Stimulated activated CD4-positive, alpha-beta T cell treated with anti-CD3 and anti-CD28 coated beads, Interleukin-4, amount 100 ng/mL, for 48 hours (primary cell): ENCODE results near the gene SPOPL.

ENCODE experiments used
- DNase-seq, 2 donors: peaks; one replicate each; pipeline ENCODE4 v3.0.0-alpha.2; 2020; ENCODE audit warnings: low read depth in 2 of 2

The SPOPL gene

DNA sequence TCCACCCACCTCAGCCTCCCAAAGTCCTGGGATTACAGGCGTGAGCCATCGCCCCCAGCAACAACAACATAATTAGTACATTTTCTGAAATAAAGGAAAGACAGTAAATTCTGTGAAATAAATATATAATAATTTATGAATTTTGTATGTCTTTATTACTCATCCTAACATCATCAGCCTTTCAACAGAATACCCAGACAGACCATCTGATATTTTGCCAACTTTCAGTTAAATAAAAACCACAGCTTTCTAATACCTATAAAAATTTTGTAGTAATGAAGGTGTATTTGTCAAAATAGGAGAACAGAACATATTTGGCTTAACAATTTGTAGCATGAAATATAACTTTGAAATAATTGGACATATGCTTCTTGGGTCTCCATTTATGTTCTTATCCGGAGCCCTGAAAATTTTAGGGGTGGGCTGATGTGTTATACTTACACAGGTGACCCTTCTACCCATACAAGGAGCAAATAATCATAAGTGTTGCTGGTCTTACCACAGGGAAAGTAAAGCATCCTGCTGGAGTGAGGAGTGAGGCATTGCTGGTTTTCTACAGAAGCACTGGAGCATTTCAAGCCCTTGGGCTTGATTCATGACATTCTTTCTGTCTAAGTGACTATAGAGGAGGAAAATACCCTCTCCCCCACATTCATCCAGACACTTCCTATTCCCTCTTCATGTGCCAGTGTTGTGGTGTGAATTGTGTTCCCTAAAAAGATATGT, 99.3 kb downstream of the SPOPL start:
- no peak for DNase-seq

DNA sequence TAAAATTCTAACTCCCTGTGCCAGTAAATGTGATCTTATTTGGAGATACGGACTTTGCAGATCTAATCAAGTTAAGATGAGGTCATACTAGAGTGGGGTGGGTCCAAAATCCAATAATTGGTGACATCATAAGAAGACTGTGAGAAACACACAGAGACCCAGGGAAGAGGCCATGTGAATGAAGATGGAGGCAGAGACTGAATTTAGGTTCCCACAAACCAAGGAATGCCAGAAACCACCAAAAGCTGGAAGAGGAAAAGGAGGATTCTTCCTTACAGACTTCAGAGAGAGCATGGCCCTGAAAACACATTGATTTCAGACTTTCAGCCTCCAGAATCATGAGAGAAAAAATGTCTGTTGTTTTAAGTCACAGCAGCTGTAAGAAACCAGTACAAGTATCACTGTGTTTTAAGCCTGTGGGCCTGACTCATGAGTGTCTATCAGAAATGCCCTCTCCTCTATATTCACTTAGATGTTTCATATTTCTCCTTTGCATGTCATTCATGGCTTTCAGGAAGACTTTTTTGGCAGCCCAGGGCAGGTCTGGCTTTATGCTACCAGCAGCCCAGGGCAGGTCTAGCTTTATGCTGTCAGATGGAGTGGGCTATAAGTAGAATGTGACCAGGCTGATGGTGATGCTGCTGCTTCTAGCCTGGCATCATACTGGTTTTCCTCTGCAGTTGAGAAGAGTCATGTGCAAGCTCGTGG, 100.0 kb downstream of the SPOPL start:
- DNase-seq, result no peak

DNA sequence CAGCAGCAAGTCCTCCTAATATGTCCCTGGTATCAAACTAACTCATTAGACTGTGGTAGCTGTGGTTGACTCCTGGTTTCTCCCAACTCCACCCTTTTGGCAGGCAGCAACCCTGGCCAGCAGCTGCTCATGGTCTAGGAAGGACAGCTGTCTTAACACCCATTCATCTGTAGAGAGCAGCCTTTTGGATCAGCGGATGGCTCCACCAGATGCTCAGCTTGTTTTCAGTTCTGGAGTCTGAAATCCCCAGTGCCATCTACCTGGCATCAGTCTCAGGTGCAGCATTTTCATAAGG, 100.5 kb downstream of the SPOPL start:
- no peak for DNase-seq

DNA sequence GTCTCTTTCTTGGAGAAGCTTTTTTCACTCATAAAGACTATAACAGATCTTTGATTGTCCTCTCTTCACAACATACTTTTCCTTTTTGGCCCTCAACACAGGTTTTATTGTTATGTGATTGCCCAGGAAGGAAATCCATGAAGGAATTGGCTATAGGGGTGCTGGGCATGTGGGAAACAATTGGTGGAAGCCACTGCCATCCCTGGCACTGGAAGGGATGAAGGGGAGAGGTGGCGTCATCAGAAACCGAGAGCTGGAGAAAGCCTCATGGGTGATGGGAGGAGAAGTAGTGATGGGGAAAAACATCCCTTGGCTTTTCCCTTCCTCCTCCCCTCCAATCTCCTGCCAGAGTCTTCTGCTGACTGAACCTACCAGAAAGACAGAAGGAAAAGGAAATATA, 106.2 kb downstream of the SPOPL start:
- DNase-seq, result no peak

DNA sequence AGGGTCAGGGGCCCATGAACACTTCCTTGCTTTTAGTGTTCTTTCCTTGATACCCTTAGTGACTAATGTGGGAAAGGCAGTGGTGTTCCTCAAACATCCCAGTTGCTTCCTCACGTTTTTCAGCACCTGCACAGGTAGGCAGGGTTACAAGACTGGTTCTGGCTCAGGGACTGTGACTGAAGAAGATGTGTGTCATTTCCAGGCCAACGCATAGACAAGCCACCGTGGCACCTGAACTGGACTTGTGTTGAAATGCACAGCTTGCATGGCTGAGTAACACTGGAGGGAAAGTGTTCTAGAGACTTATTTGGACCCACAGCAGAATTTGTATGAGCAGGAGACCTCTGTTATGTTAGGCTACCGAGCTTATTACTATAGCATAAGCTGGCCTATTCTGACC, 107.9 kb downstream of the SPOPL start:
- DNase-seq, result no peak

DNA sequence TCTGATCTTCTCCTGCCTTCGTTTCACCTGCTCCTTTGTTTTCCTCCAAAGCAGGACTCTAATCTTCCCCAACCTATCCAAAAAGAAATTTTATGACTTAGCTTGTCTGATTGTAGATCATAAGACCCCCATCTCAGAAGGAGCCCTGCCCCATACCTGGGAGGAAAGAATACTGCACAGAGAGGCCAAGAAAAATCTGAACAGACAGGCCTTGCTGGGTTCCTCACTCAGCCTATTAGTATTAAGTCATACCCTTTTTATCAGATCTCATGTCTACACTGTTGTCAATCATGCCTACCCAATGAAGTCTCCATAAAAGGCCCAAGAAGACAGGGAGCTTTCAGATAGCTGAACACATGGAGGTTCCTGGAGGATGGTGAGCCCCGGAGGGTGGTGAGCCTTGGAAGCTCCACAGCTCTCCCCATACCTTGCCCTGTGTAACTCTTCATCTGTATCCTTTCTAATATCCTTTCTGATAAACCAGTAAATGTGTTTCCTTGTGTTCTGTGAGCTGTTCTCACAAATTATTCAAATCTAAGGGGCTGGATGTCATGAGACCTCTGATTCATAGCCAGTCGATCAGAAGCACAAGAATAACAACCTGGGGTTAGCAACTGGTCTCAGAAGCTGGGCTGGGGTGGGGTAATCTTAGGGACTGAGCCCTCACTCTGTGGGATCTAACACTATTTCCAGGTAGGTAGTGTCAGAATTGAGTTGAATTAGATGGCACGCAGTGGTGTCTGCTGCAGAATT, 108.8 kb downstream of the SPOPL start:
- DNase-seq, result no peak

DNA sequence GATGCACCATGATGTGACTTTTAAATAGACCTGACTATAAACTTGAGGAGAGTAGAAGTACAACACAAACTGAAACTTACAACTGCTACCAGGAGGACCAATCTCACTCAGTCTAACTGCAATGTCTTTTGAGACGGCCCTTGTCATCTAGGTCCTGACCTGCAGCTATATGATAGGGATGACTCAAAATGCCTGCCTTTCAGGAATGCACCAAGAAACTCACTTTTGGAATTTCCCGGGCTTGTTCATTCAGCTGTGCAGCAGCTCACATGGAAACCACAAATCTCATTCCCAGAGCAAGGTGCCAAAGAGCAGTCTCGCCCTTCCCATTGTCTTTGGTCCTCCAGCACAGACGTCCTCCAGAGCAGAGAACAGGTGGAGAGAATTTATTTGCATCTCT, 113.7 kb downstream of the SPOPL start:
- no peak for DNase-seq

DNA sequence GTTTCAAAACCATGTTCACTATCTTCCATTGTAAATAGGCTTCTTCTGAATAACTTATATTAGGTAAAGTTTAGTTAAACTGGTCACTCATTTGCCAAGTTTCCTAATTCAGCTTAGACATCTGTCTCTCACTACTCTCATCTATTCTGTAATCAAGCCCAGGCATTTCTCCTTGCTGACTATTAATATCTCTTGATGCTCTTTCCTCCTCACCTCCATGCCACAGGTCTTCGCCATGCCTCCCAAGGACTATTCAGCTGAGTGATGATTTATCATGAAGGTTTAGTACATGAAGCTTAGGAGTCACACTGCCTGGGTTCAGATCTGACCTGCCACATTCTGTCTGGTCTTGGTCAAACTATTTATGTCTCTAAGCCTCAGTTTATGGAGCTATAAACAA, 115.5 kb downstream of the SPOPL start:
- no peak for DNase-seq

DNA sequence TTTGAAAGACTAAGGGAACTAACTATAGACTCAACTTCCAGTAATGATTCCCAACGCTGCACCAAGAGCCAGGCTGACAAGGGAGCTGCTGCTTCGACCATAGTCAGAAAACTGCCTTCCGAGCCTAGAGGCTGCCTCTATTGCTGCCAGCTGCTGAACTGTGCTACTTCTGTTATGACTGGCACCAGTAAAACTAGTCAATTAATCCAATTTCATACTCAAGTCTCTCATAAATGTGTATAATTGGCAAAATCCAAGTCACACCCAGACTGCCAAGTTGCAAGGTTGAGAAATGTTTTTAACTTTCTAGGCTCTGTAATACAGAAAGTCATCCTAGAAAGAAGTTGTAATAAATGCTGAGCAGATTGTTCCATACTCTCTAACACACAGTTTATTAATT, 117.4 kb downstream of the SPOPL start:
- no peak for DNase-seq

DNA sequence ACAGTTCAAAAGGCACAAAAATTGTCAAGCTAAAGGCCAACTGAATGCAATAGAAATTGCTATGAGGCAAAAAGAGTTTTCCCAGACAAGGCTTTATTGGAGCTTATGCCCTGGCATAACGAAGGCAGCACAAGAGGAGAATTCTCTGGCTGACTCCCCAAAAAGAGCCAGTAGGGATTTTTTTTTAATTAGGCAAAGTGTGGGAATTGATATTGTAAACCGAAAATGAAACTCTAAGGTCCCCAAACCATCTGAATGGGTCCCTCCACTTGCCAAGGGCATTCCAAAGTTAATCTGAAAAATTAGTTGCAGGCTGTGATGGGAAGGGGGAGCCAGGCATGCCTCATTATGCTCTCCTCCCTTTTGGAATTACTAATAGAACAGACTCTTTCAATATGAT, 118.9 kb downstream of the SPOPL start:
- DNase-seq, result no peak

DNA sequence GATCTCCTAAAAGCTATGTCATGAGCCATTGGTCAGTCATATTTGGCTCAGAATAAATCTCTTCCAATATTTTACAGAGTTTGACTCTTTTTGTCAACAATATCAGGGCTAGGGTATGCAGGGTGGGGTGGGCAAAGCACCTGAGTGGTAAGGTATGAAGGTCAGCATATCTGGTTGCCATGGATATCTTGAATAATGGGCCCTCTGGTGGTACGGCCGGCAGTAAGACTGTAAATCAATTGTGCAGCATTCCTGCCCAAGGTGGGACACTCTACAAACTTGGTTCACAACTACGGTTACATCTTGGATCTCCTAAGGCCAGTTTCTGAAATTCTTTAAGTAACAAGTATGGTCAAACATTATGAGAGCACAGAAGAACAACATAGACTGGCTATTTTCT, 119.6 kb downstream of the SPOPL start:
- DNase-seq, result no peak

DNA sequence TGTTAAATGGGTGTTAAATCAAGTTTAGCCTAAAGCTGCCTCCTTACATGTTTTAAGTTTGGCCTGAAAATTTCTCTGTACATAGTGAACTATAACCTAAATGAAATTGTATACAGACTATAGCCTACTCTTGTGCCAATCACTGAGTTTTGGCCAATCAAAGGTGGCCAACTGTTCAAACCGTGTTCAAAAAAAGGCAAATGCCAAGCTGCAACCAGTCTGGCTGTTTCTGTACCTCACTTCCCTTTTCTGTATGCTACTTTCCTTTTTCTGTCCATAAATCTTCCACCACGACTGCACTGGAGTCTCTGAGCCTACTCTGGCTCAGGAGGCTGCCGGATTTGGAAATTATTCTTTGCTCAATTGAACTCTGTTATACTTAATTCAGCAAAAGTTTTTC, 121.0 kb downstream of the SPOPL start:
- DNase-seq, result no peak
